ENCODE data around the gene JAKMIP1.

The JAKMIP1 gene

DNA sequence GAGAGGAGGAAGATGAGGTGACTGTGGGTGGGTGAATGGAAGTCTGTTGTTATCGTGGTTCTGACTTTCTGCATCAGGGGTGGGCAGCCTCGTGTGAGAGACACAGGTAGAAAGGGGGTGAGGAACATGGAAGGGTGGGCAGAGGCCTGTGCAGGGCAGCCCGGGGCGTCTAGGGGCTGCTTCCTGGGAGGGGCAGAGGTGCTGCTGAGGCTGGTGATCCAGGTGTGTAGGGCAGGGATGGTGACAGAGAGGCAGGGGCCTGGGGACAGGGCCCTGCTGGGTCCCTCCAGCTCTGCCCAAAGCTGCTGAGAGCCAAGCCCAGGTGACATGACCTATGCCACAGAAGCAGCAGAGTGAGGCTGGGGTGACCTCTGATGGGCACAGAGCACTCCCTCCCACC lies 92.5 kb downstream of the JAKMIP1 start:
- H3K36me3 Mint-ChIP-seq (ENCODE audit: low read depth), result peaks cover 5% of the 10 kb centered on the region
- H3K4me3 Mint-ChIP-seq, result no peak overlapping the region
- H3K4me1 Mint-ChIP-seq (ENCODE audit: low read depth), result no peaks in the 10 kb centered on the region
- H3K9me3 Mint-ChIP-seq, result no peaks in the 10 kb centered on the region
- peaks cover 7% of the 10 kb centered on the region for H3K27me3 Mint-ChIP-seq
- no peak overlapping the region for H3K27ac Mint-ChIP-seq

DNA sequence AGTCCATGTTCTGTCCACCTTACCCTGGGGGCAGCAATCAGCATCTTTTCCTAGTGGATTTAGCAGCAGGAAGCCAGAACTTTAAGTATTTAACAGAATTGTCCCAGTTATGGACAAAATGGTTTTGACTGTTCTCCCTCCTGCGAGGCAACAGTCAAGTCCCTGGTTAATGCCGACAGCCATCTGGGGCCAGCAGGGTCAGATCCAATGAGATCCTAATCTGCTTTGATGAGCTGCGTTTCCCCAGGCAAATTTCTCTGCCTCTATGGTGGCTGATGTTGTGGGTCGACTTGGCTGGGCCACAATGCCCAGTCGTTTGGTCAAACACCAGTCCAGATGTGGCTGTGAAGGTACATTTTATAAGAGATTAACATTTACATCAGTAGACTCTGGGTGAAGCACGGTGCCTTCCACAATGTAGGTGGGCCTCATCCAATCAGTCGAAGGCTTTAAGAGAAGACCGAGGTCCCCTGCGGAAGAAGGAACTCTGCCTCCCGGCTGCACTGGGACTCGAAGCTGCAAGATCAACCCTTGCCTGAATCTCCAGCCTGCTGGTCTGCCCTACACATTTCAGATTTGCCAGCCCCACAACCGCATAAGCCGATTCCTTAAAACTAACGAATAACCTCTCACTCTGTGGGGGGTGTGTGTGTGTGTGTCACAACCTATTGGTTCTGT lies 93.1 kb downstream of the JAKMIP1 start:
- H3K36me3 Mint-ChIP-seq (ENCODE audit: low read depth), result peaks cover 5% of the 10 kb centered on the region
- H3K4me3 Mint-ChIP-seq, result no peak overlapping the region
- H3K9me3 Mint-ChIP-seq, result no peaks in the 10 kb centered on the region
- H3K27ac Mint-ChIP-seq, result no peak overlapping the region
- peaks cover 7% of the 10 kb centered on the region for H3K27me3 Mint-ChIP-seq
- H3K4me1 Mint-ChIP-seq (ENCODE audit: low read depth), result no peaks in the 10 kb centered on the region

DNA sequence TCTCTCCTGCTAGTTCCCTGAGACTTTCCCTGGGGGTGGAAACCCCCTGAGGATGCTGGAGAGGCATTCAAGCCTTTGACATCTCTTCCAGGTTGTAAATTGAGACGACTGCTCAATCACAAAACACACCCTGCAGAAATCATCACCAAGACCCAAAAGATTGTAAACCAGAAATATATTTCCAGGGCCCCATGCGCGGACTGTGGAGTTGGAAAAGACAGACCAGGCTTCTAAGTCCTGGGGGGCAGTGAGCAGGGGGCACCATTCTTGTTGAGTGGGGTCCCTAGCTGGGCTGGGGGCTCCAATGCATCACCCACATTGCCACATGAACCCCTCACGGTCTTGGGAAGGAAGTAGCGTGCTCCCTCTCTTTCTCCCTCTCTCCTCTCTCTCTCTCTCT lies 94.2 kb downstream of the JAKMIP1 start:
- H3K4me3 Mint-ChIP-seq, result no peak overlapping the region

DNA sequence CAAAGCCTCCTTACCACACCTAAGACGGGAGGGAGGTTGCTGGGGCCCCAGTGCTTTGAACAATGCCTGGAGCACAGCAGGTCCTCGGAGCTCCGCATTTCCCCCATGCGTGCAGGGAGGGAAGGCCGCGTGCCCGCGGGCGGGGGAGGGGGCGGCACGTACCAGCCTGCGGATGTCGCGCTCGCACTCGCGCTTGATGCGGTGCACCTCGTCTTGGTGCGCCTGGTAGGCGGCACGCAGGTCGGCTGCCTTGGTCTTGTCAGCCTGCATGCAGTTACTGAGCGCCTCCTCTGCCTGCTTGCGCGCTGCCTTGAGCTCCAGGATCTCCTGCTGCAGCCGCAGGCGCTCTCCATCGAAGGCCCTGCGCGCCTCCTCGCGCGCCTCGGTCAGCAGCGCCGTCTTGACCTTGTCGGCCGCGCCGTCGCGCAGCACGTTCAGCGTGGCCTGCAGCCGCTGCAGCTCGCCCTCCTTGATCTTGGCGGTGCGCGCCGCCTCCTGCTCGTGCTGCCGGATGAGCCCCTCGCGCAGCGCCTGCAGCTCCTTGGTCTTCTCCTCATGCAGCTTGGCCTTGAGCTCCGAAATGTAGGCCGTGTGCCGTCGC lies 94.9 kb downstream of the JAKMIP1 start:
- H3K27ac Mint-ChIP-seq, result no peak overlapping the region
- H3K4me3 Mint-ChIP-seq, result no peak overlapping the region
- peaks cover 7% of the 10 kb centered on the region for H3K27me3 Mint-ChIP-seq
- no peaks in the 10 kb centered on the region for H3K4me1 Mint-ChIP-seq (ENCODE audit: low read depth)
- H3K9me3 Mint-ChIP-seq, result no peaks in the 10 kb centered on the region
- peaks cover 5% of the 10 kb centered on the region for H3K36me3 Mint-ChIP-seq (ENCODE audit: low read depth)

More for the DNA sequence above, 94.2 kb downstream of the JAKMIP1 start:
- peaks cover 5% of the 10 kb centered on the region for H3K36me3 Mint-ChIP-seq (ENCODE audit: low read depth)
- peaks cover 7% of the 10 kb centered on the region for H3K27me3 Mint-ChIP-seq
- no peaks in the 10 kb centered on the region for H3K9me3 Mint-ChIP-seq
- no peaks in the 10 kb centered on the region for H3K4me1 Mint-ChIP-seq (ENCODE audit: low read depth)
- no peak overlapping the region for H3K27ac Mint-ChIP-seq

DNA sequence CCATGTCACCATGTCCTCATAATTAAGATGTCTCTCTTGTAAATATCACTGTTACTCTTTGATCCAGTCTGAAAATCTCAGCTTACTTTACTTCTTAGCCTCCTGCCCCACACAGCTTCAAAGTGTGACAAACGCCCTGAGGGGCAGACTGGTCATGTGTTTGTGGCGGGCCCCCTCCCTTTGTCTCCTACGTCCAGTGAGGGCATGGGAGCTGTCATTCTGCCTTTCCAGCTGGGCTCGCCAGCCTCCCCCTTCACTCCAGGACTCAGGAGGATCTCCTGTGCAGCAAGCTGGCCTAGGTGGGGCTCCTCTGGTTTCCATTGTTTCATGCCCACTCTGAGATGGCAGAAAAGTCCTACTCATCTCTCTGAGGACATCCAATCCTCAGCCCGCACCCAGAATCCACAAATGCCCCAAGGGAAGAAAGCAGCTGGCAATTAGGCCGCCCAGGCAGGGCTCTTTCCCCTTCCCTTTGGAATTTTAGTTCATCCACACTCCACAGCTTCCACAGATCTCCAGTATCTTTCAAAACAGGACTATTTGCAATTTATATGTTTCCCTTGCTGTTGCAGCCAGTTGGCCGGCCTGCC lies 95.7 kb downstream of the JAKMIP1 start:
- Mint-ChIP-seq H3K4me3 (no peak overlapping the region), H3K36me3 (ENCODE audit: low read depth) (peaks cover 5% of the 10 kb centered on the region), H3K27ac (no peak overlapping the region), H3K4me1 (ENCODE audit: low read depth) (no peaks in the 10 kb centered on the region), H3K27me3 (peaks cover 7% of the 10 kb centered on the region), H3K9me3 (no peaks in the 10 kb centered on the region)

DNA sequence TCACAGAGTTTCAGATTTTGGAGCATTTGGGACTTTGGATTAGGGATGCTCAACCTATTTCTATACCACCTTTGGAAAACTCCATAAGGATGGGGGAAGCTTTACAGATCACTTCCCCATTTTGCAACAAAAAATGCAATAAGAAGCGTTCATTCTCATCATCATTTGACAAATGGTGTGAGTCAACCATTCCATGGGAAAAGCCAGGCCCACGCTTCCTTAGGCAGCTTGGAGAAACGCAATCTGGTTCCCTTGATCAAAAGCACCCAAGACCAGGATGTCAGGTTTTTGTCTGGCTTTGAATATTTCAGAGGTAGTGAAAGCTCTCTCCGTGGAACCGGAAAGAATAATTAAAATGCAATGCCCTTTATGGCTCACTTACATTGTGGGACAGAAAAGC lies 102.8 kb downstream of the JAKMIP1 start:
- H3K27ac Mint-ChIP-seq, result no peak overlapping the region
- H3K4me1 Mint-ChIP-seq (ENCODE audit: low read depth), result no peaks in the 10 kb centered on the region
- H3K4me3 Mint-ChIP-seq, result no peak overlapping the region
- no peaks in the 10 kb centered on the region for H3K27me3 Mint-ChIP-seq
- H3K36me3 Mint-ChIP-seq (ENCODE audit: low read depth), result no peaks in the 10 kb centered on the region
- H3K9me3 Mint-ChIP-seq, result peaks cover 3% of the 10 kb centered on the region

DNA sequence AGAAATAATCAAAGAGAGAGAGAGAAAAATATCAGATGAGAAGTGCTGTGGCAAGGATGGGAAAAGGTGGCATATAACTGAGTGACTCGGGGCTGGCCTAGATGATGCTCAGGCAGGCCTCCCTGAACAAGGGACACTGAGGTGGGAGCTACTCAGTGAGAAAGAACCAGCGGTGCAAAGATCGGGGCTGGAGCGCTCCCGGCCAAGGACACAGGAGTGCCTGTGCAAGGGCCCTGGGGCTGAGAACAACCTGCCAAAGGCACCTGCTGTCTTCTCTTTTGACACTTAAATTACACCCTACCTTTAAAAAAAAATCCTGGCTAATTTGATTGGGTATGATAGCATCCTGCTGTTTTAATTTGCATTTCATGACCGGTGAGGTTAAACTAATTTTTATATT lies 104.5 kb downstream of the JAKMIP1 start:
- H3K9me3 Mint-ChIP-seq, result peaks cover 3% of the 10 kb centered on the region
- H3K27me3 Mint-ChIP-seq, result no peaks in the 10 kb centered on the region
- H3K4me1 Mint-ChIP-seq (ENCODE audit: low read depth), result no peaks in the 10 kb centered on the region
- no peak overlapping the region for H3K27ac Mint-ChIP-seq
- H3K36me3 Mint-ChIP-seq (ENCODE audit: low read depth), result no peaks in the 10 kb centered on the region
- H3K4me3 Mint-ChIP-seq, result no peak overlapping the region

DNA sequence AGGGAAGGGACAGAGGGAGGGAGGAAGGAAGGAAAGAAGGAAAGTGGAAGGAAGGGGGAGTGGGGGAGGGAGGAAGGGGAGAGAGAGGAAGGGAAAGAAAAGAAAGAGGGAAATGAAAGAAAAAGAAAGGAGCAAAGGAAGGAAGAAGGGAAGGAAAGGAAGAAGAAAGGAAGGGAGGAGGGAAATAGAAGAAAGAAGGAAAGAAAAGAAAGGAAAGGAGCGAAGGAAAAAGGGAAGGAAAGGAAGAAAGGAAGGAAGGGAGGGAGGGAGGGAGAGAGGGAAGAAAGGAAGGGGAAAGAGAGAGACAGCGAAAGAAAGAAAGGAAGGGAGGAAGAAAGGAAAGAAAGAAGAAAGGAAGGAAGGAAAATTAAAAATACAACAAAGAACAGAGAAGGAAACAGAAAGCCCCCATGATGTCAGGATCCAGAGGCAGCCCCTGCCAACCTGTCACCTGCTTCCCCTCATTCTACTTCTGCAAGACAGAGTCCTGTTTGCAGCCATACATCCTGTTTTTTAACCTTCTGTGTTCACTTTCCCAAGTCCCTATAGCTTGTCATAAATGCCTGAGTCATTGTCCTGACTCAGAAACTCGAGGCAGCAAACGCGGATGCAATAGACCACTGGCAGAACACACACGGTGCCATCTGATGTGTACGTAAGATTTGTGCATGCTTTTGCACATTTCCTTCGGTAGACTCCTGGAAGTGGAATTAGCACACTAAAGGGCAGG lies 105.2 kb downstream of the JAKMIP1 start:
- Mint-ChIP-seq H3K27me3 (no peaks in the 10 kb centered on the region), H3K9me3 (peaks cover 3% of the 10 kb centered on the region), H3K4me3 (no peak overlapping the region), H3K4me1 (ENCODE audit: low read depth) (no peaks in the 10 kb centered on the region), H3K36me3 (ENCODE audit: low read depth) (no peaks in the 10 kb centered on the region), H3K27ac (no peak overlapping the region)

DNA sequence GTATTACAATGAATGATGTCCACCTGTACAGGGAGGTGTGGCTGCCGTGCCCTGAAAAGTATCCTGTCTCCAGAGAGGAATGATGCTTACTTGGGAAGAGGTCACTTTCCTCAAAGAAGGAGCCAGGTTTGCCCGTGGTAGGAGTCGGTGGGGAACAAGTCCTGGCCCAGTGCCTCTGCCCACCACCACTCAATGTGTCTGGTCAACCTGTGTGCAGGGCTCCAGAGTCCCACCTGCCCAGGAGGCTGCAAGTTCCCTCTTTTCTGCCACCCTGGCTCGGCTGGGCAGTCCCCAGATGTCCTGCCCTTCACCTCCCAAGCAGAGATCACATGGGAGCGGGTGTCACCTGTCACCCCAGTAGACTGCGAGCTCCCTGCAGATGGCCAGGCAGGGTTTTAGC lies 106.7 kb downstream of the JAKMIP1 start:
- no peaks in the 10 kb centered on the region for H3K27me3 Mint-ChIP-seq
- H3K4me1 Mint-ChIP-seq (ENCODE audit: low read depth), result no peaks in the 10 kb centered on the region
- no peak overlapping the region for H3K27ac Mint-ChIP-seq
- H3K9me3 Mint-ChIP-seq, result no peaks in the 10 kb centered on the region
- no peaks in the 10 kb centered on the region for H3K36me3 Mint-ChIP-seq (ENCODE audit: low read depth)
- H3K4me3 Mint-ChIP-seq, result no peak overlapping the region

DNA sequence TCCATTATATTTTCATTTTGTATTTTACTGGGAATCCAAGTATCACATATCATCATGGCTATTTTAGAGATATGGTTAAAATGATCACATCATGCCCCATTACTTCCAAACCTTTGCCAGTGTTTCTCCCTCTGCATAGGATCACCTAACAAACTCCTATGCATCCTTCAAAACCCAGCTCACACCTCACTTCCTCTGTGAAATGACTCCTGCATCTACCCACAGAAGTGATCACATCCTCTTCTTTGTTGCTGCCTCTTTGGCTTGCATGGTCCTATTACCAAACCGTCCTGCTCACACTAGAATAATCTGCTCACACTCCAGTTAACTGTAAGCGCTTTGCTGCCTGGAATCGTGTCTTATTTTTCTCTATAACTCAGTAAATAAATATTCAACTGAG lies 107.4 kb downstream of the JAKMIP1 start:
- Mint-ChIP-seq H3K9me3 (no peaks in the 10 kb centered on the region), H3K36me3 (ENCODE audit: low read depth) (no peaks in the 10 kb centered on the region), H3K27ac (no peak overlapping the region), H3K4me3 (no peak overlapping the region), H3K27me3 (no peaks in the 10 kb centered on the region), H3K4me1 (ENCODE audit: low read depth) (no peaks in the 10 kb centered on the region)

DNA sequence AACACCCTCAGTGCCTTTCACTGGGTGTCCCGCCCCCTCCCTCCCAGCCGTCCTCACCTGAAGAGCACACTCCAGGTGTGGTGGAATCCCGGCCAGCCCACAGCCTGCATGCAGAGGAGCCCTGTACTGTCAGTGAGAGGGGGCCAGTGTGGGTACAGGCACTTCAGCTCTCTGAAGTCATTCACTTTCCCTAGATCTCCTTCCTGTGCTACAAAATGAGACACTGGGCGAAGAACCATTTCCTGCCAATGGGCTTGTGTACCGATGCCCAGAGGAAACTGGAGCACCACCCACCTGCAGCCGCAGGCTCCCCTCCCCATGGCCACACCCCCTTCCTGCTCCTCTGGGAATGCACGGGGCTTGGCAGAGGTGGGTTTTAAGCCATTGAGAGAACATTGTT lies 108.2 kb downstream of the JAKMIP1 start:
- H3K27me3 Mint-ChIP-seq, result no peaks in the 10 kb centered on the region
- no peaks in the 10 kb centered on the region for H3K36me3 Mint-ChIP-seq (ENCODE audit: low read depth)
- H3K27ac Mint-ChIP-seq, result no peak overlapping the region
- no peak overlapping the region for H3K4me3 Mint-ChIP-seq
- no peaks in the 10 kb centered on the region for H3K4me1 Mint-ChIP-seq (ENCODE audit: low read depth)
- H3K9me3 Mint-ChIP-seq, result no peaks in the 10 kb centered on the region

DNA sequence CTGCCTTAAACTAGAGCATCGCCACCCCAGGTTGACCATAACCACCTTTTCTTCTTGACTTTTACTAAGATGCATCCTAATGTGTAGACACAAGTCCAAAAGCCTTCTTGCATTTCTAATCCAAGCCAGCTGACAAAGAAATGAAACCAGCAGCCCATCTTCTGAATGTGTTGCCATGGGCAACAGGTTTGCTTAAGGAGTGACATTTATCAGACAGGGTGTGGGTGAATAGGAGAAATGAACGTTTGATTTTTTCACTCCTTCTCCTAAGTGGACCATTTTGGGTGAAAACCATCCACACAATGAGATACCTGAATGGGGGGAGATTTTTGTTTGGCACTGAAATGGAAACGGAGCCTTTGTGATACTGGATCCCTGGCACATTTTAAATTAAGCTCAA lies 109.4 kb downstream of the JAKMIP1 start:
- H3K4me1 Mint-ChIP-seq (ENCODE audit: low read depth), result no peaks in the 10 kb centered on the region
- H3K27me3 Mint-ChIP-seq, result no peaks in the 10 kb centered on the region
- no peak overlapping the region for H3K4me3 Mint-ChIP-seq
- no peaks in the 10 kb centered on the region for H3K9me3 Mint-ChIP-seq
- no peak overlapping the region for H3K27ac Mint-ChIP-seq
- H3K36me3 Mint-ChIP-seq (ENCODE audit: low read depth), result no peaks in the 10 kb centered on the region

DNA sequence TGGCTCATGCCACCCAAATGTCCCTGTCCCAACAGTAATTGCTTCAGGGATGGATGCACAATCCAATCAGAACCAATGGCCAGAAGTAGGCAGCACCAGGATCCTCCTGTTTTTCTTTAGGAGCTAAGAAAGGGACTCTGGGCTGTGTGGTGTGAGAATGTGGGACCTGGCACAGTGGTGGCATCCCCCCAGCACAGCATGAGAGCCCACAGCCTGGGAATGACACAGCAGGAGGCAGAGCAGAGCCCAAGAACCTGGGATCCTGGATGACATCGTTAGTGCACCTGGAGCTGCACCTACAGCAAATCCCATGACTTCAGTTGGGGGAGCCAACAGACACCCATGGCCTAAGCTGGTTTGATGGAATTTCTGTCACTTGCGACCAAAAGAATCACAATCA lies 111.4 kb downstream of the JAKMIP1 start:
- no peak overlapping the region for H3K27ac Mint-ChIP-seq
- no peaks in the 10 kb centered on the region for H3K36me3 Mint-ChIP-seq (ENCODE audit: low read depth)
- H3K9me3 Mint-ChIP-seq, result no peaks in the 10 kb centered on the region
- no peaks in the 10 kb centered on the region for H3K27me3 Mint-ChIP-seq
- H3K4me1 Mint-ChIP-seq (ENCODE audit: low read depth), result no peaks in the 10 kb centered on the region
- no peak overlapping the region for H3K4me3 Mint-ChIP-seq

DNA sequence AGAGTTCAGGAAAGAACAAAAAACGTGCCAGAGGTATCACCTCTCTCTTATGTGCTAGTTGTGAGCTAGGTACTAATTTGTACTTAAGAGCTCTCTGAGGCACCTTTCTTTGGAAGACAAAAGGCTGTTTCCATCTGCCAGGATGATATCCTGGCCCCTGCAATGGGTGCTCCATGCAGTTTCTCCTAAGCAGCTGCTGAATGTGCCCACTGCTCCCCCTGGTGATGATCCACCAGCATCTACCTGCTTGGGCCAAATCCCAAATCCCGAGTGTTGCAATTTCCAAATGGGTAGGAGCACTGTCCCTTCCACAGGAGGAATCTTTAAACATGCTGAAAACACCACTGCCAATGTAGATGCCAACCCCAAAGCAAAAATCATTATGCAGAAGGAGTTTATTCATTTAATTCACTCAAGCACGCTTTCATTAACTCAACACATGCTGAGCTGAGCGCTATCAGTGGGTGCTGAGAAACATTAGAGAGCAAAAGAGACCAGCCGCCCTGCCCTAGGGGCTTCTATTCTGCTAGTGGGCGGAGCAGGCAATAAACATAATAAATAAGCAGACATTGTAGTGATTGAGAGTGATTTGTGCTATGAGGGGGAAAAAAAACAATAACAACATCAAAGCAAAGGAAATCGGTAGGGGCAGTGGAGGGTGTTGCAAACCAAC lies 112.5 kb downstream of the JAKMIP1 start:
- Mint-ChIP-seq H3K27me3 (no peaks in the 10 kb centered on the region), H3K36me3 (ENCODE audit: low read depth) (no peaks in the 10 kb centered on the region), H3K4me3 (no peak overlapping the region), H3K27ac (no peak overlapping the region), H3K9me3 (no peaks in the 10 kb centered on the region), H3K4me1 (ENCODE audit: low read depth) (no peaks in the 10 kb centered on the region)

DNA sequence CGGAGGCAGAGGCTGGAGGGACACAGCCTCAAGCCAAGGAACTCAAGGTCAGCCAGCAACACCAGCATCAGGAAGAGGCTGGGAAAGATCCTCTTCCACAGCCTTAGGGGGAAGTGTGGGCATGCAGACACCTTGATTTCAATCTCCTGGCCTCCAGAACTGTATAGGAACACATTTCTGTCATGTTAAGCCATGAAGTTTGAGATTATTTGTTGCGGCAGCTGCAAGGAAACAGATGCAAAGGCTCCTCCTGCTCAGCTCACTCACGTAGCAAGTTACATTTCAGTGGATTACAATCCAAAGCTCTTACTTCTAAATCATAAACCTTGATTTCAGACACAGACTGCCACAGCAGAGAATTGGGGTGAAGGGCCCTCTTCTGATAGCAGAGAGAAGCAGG lies 113.5 kb downstream of the JAKMIP1 start:
- H3K4me3 Mint-ChIP-seq, result no peak overlapping the region
- no peaks in the 10 kb centered on the region for H3K36me3 Mint-ChIP-seq (ENCODE audit: low read depth)

More for the DNA sequence above, 113.5 kb downstream of the JAKMIP1 start:
- H3K4me1 Mint-ChIP-seq (ENCODE audit: low read depth), result no peaks in the 10 kb centered on the region
- no peaks in the 10 kb centered on the region for H3K27me3 Mint-ChIP-seq
- H3K27ac Mint-ChIP-seq, result no peak overlapping the region
- no peaks in the 10 kb centered on the region for H3K9me3 Mint-ChIP-seq
